ENCODE results near the gene MED20. TPM values are rescaled to one million over a fixed set of nuclear protein-coding genes. Genes with fewer than 3 reads are reported as not detected.

The MED20 gene
- total and polyA plus RNA-seq, 2 of the 8 experiments (the other 6 are each of a cell fraction or from before 2014, with no cell fraction given) = 38.7 to 51.8 TPM

GRCh38 chr6:41939848-41940758 is 19.2 kb upstream of the MED20 start:
- H3K79me1 ChIP-seq (ENCODE audit: low read depth, low read length) = peaks cover 2% of the 10 kb centered on the region; the same call in 1 of the 2 replicates
- TF ChIP-seq TCF12 (IDR thresholded peaks at IDR 0.05; ENCODE audit: low read depth, low read length) = no peak
- TF ChIP-seq KDM1A (IDR thresholded peaks at IDR 0.05; ENCODE audit: borderline replicate concordance, low read length) = no peak
- TF ChIP-seq GTF2F1 (IDR thresholded peaks at IDR 0.05; ENCODE audit: borderline replicate concordance, low read depth, low read length) = no peak
- no peak for TF ChIP-seq SP2 (IDR thresholded peaks at IDR 0.05; ENCODE audit: low read length)
- TF ChIP-seq HDAC2 (IDR thresholded peaks at IDR 0.05; ENCODE audit: borderline replicate concordance in 1 of 2, low read depth in 2 of 2, low read length in 2 of 2) = no peak
- TF ChIP-seq KDM4A (IDR thresholded peaks at IDR 0.05; ENCODE audit: low read depth, low read length, severe bottlenecking) = no peak
- TF ChIP-seq SIN3A (conservative IDR thresholded peaks at IDR 0.05 in 1 of 2, IDR thresholded peaks at IDR 0.05 in 1 of 2; ENCODE audit: low read depth in 1 of 2, low read length in 2 of 2) = 0 out of 4 replicates have a peak, but pooled peaks of 1 of the 2 experiments have one; percentile 3
- TF ChIP-seq RFX5 (IDR thresholded peaks at IDR 0.05; ENCODE audit: borderline replicate concordance, low read depth, low read length) = no peak
- TF ChIP-seq JUND (IDR thresholded peaks at IDR 0.05; ENCODE audit: low read length) = no peak

More at GRCh38 chr6:41939848-41940758, 19.2 kb upstream of the MED20 start:
- WGBS, 2 experiments (ENCODE audit: extremely low coverage in 1 of 2, insufficient coverage in 1 of 2, insufficient read length in 1 of 2, insufficient replicate concordance in 2 of 2, low coverage in 1 of 2, low lambda C conversion rate in 2 of 2, missing lambda C conversion rate in 1 of 2) = 6% methylated on average over 26 of the region's 27 CpGs; no CpG with 5 or more reads in 1 of the 2 experiments
- Histone ChIP-seq H2BK15ac (ENCODE audit: low read length) (peak overlapping the region; percentile 88; the same call in 1 of the 2 replicates), H4K91ac (replicated peaks; ENCODE audit: insufficient read length, low read length) (peak overlapping the region; percentile 82), H3K27me3 (replicated peaks in 1 of 4; ENCODE audit: control insufficient read depth in 3 of 4, extremely low read depth in 1 of 4, insufficient read depth in 3 of 4, low read length in 3 of 4) (no peaks in the 10 kb centered on the region), H4K8ac (ENCODE audit: extremely low read depth, insufficient read depth, low read length) (no peak overlapping the region; the same call in 1 of the 2 replicates), H3K4ac (replicated peaks; ENCODE audit: insufficient read length, low read depth, low read length) (peak overlapping the region; percentile 45), H2BK120ac (replicated peaks; ENCODE audit: low read depth, low read length) (peak overlapping the region; percentile 16), H3K4me3 (ENCODE audit: extremely low read depth in 1 of 4, insufficient read depth in 2 of 4, low read depth in 3 of 4, low read length in 4 of 4) (peak overlapping the region; percentile 69 to 91 (median 84)), H3K9me3 (ENCODE audit: insufficient read depth in 2 of 2, low read depth in 1 of 2, low read length in 1 of 2) (no peaks in the 10 kb centered on the region), H3K56ac (replicated peaks; ENCODE audit: insufficient read length, low read depth, low read length) (peak overlapping the region; percentile 23), H3K9ac (replicated peaks in 1 of 4; ENCODE audit: extremely low read depth in 1 of 4, low read depth in 3 of 4, low read length in 3 of 4) (peak overlapping the region in 1 of 4 experiments; percentile 35; a peak in 1 of 7 replicates), H2BK5ac (ENCODE audit: low read depth, low read length) (peak overlapping the region; percentile 63; the same call in 1 of the 2 replicates), H3K14ac (ENCODE audit: insufficient read length) (no peak overlapping the region), H2AFZ (ENCODE audit: low read length) (0 out of 2 replicates have a peak overlapping the region, but pooled peaks have one; percentile 15), H4K20me1 (replicated peaks in 1 of 2; ENCODE audit: control insufficient read depth in 1 of 2, insufficient read depth in 2 of 2, low read length in 2 of 2) (no peaks in the 10 kb centered on the region), H3K23me2 (ENCODE audit: low read depth, low read length) (peaks cover 17% of the 10 kb centered on the region), H2BK12ac (ENCODE audit: low read depth, low read length) (peak overlapping the region; percentile 99), H3K4me2 (ENCODE audit: insufficient read depth in 1 of 2, low read depth in 2 of 2, low read length in 2 of 2) (peak overlapping the region; percentile 98 to 99), H3K36me3 (ENCODE audit: control insufficient read depth in 2 of 4, insufficient read depth in 4 of 4, low read length in 3 of 4) (peaks cover 0 to 9% (median under 1%) of the 10 kb centered on the region in 4 experiments; a peak in 3 of 8 replicates), H2AK5ac (ENCODE audit: low read depth, low read length) (peak overlapping the region; percentile 70; the same call in 1 of the 2 replicates), H3K23ac (ENCODE audit: insufficient read length) (no peak overlapping the region), H3K79me2 (ENCODE audit: control insufficient read depth in 1 of 2, insufficient read depth in 2 of 2, low read length in 2 of 2) (peaks cover 0 to 10% of the 10 kb centered on the region in 2 experiments; a peak in 1 of 4 replicates), H3K18ac (ENCODE audit: extremely low read depth, low read length) (peak overlapping the region; percentile 73), H3K27ac (ENCODE audit: low read depth, low read length) (no peak overlapping the region), H2BK20ac (ENCODE audit: low read length) (peak overlapping the region; percentile 75; the same call in 1 of the 2 replicates), H3K4me1 (replicated peaks in 1 of 4; ENCODE audit: control insufficient read depth in 3 of 4, insufficient read depth in 4 of 4, low read length in 3 of 4) (peaks cover 6 to 31% (median 23%) of the 10 kb centered on the region in 4 experiments), H4K5ac (ENCODE audit: insufficient read length, low read depth, low read length) (no peak overlapping the region)
- no peak for FAIRE-seq
- DNase-seq (ENCODE audit: low read depth in 1 of 2, low spot score in 2 of 2) = peak in 1 of 2 experiments; percentile 63
- ChIA-PET CTCF (ENCODE audit: partially characterized antibody) (interaction anchor here (0.6 to 13.7 kb wide), 22 partner anchors 13 to 607 kb away, joined by 3 to 219 read pairs (median 4); partner anchors contain the start of genes BYSL, MED20, NCR2 and TAF8), POLR2A (ENCODE audit: partially characterized antibody) (interaction anchor here (1.0 to 16.6 kb wide), 14 partner anchors 9 to 105 kb away, joined by 3 to 235 read pairs (median 6); partner anchors contain the start of genes BYSL, MED20, TAF8 and USP49)
